ENCODE data around the gene SCMH1.

DNA sequence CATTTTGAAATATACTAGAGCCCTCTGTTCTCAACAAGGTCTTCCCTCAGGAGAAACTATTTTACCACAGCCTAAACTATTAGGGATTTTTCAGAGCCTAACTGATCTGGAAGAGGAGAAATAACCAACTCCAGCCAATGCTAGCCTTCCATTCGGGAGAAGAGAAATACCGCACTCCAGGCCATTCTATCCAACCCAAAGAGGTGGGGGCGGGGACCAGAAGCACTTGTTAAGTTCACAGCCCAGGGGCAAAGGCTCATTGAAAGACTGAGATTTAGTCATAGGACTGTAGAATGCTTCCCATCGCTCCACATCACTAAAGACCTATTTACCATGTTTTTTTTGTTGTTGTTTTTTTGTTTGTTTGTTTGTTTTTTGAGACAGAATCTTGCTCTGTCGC is 185.2 kb downstream of the SCMH1 start:
- TF ChIP-seq, protein P1, sequence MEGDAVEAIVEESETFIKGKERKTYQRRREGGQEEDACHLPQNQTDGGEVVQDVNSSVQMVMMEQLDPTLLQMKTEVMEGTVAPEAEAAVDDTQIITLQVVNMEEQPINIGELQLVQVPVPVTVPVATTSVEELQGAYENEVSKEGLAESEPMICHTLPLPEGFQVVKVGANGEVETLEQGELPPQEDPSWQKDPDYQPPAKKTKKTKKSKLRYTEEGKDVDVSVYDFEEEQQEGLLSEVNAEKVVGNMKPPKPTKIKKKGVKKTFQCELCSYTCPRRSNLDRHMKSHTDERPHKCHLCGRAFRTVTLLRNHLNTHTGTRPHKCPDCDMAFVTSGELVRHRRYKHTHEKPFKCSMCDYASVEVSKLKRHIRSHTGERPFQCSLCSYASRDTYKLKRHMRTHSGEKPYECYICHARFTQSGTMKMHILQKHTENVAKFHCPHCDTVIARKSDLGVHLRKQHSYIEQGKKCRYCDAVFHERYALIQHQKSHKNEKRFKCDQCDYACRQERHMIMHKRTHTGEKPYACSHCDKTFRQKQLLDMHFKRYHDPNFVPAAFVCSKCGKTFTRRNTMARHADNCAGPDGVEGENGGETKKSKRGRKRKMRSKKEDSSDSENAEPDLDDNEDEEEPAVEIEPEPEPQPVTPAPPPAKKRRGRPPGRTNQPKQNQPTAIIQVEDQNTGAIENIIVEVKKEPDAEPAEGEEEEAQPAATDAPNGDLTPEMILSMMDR (IDR thresholded peaks at IDR 0.05; ENCODE audit: insufficient read depth, low read depth, low read length): no peak
- TF ChIP-seq EZH2 (IDR thresholded peaks at IDR 0.05; ENCODE audit: insufficient read depth, low read length): no peak
